ENCODE data around the gene BMP7.

Gene BMP7

DNA sequence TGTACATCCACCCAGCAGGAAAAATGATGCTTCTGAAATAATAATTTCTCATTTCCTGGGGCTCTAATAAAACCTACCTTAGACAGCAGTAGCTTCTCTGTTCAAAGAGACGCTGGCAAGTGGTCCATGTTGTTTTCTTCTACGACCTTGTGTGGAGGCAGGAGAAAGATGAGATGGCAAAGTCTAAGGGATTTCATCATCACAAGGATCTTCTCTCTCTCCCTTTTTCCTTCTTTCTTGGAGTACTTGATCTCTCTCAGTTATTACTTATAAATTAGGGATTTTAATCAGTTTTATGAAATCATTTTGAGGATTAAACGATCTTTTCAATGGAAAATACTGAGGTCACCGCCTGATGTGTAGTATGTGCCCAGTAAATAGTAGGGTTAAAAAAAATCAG lies 147.5 kb downstream of the BMP7 start:
- no peak for DNase-seq

All from activated naive CD4-positive, alpha-beta T cell (primary cell).